Neuron (in vitro differentiated cells): ENCODE results near the gene STAT3.
"Not testable (repeated sequence)": the region's sequence is repeated elsewhere in the genome, so short reads cannot be mapped to it uniquely, and the experiment has no call there.

Source experiments
- H2AFZ ChIP-seq: one replicate; pipeline ENCODE4 v1.6.1; 2013; ENCODE audit warnings: low read depth, mild to moderate bottlenecking, inconsistent platforms, low read length, moderate library complexity
- H3K27me3 ChIP-seq: one replicate; pipeline ENCODE4 v1.6.1; 2013; ENCODE audit warnings: low read length; ENCODE audit not compliant: insufficient read depth
- H3K36me3 ChIP-seq: one replicate; pipeline ENCODE4 v1.6.1; 2013; ENCODE audit warnings: low read length; ENCODE audit not compliant: insufficient read depth
- H3K4me1 ChIP-seq: one replicate; pipeline ENCODE4 v1.6.1; 2013; ENCODE audit warnings: low read length; ENCODE audit not compliant: insufficient read depth
- H3K4me3 ChIP-seq: 2 replicates; pipeline ENCODE4 v1.5.1; 2013; ENCODE audit warnings: mild to moderate bottlenecking, low read length, moderate library complexity
- H3K9me3 ChIP-seq: one replicate; pipeline ENCODE4 v1.6.1; 2013; ENCODE audit warnings: low read length

Gene STAT3

DNA sequence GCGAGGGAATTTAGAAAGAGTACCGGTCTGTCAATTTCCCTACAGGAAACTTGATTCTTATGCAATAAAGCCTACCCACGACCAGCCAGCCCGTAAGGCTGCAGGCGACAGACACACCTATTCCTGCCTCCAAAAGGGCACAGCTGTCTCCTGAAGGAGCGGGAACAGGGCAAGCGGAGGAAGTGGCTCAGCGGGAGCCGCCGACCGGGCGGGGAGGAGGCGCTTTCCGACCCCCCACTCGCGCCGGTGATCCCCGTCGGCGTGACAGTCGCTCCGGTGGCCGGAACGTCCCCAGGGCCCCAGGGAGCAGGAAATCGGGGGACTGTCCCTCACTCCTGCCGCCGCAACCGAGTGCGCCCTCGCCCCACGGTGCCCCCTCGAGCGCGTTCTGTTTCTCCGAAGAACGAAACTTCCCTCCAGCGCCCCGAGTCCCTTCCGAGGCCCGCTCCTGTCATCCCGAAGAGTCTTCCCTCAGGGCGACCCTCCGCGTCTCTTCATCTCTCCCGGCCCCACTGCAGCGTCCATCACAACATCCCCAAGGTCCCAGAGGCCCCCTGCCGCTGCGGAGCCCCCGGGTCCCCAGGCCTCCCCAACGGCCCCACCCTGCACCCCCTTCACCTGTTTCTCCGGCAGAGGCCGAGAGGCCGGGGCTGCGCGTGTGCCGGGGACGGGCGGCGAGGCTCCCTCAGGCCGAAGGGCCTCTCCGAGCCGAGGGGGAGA lies 421 bp downstream of the STAT3 start:
- H3K4me3 ChIP-seq: peak overlapping the region; percentile 97
- no peaks in the 10 kb centered on the region for H3K9me3 ChIP-seq
- H3K27me3 ChIP-seq: no peaks in the 10 kb centered on the region
- H3K36me3 ChIP-seq: peaks cover 7% of the 10 kb centered on the region
- peaks cover 16% of the 10 kb centered on the region for H3K4me1 ChIP-seq
- no peak overlapping the region for H2AFZ ChIP-seq

DNA sequence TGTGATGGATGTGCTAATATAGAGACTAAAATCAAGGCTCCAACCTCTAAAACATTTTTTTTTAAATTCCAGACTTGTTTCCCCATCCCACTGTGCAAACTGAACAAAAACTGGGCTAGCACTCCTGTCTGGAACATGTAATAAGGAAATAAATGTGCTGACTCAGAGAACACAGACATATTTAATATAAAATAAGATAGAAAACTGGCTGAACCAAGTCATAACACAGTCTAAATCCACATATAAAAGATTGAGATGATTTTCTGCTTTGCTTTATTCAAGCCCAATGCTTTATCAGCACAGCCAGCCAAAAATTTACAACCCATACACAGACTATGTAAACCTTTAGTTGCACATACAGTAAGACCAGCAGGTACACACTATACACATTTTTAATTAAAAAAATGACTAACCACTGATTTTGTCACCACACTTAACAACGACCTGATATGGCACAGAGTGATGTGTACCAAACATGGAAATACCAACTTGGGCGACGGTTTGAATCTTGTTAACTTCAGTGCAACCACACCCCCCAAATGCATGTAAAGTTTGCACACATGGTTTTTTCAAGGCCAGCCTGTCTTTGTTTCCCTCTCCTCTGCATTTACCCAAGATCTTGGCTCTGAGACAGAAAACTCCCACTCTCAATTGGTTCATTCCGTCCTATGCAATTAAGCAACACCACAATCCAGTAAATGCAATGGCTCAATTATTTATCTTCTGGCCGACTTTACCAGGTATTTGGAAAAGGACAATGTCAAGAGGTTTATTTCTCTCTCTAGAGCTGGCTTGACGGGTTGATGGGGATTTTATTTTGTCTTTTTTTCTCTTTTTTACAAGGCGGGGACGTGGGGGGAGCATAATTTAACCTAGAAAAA lies 1.2 kb downstream of the STAT3 start:
- Histone ChIP-seq H3K27me3 (no peaks in the 10 kb centered on the region), H3K9me3 (no peaks in the 10 kb centered on the region), H3K4me3 (peak overlapping the region; percentile 97), H3K4me1 (peaks cover 16% of the 10 kb centered on the region), H3K36me3 (peaks cover 7% of the 10 kb centered on the region), H2AFZ (no peak overlapping the region)

DNA sequence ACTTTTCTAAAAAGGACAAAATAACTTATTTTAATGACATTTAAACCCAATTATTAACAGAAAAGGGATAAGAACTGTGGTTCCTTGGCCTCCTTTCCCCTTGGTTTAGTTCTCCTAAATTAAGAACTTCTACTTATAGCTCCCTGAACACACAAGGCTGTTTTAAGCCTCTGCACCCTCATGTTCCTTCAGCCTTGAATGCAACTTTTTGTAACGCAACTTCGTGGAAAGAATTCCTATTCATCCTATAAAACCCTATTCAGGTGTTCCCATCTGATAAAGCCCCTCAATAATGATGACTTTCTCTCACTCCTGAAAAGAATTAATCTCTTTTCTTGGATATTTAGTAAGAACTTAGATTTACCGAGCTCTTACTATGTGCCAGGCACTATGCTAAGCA lies 6.3 kb downstream of the STAT3 start:
- Histone ChIP-seq H3K27me3 (no peaks in the 10 kb centered on the region), H2AFZ (no peak overlapping the region), H3K9me3 (no peaks in the 10 kb centered on the region), H3K4me3 (no peak overlapping the region), H3K4me1 (peaks cover 22% of the 10 kb centered on the region), H3K36me3 (peaks cover 20% of the 10 kb centered on the region)

- Histone ChIP-seq H3K27me3 (no peaks in the 10 kb centered on the region), H3K36me3 (peaks cover 20% of the 10 kb centered on the region), H3K4me1 (peaks cover 16% of the 10 kb centered on the region), H3K9me3 (no peaks in the 10 kb centered on the region), H2AFZ (no peak overlapping the region), H3K4me3 (no peak overlapping the region)
Measured at GRCh38 chr17:42380935-42381334, 7.3 kb downstream of the STAT3 start.

DNA sequence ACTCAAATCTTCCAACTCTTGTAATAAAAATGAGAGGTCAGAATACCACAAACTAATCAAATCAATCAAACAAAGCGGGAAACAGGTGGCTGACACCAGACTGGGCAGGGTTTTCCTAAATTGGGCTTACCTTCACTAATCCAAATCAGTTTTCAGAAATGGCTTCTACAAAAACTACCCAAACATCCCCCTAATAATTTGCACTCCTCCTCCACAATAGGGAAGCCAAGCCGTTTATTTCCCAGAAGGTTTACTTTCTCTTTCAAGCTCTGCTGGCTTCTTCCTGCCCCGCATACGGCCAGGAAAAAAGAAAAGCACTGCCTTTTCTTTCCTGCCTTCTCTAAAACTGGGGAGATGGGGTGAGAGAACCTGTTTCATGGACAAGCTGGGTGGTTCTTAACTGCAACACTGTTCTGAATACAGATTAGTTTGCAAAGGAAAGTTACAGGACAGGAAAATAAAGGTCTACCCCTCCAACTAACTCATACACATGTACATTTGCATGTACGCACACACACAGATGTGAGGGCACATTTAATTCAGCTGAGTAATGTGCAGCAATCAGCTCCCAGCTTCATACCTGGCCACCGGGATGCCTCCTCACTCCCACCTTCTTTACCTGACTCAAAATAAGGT lies 9.2 kb downstream of the STAT3 start:
- H2AFZ ChIP-seq: no peak overlapping the region
- H3K36me3 ChIP-seq: peaks cover 25% of the 10 kb centered on the region
- H3K4me3 ChIP-seq: no peak overlapping the region

GRCh38 chr17:42378359-42378958 lies 9.8 kb downstream of the STAT3 start:
- H3K27me3 ChIP-seq: no peaks in the 10 kb centered on the region
- no peaks in the 10 kb centered on the region for H3K9me3 ChIP-seq
- peaks cover 21% of the 10 kb centered on the region for H3K36me3 ChIP-seq
- H3K4me3 ChIP-seq: no peak overlapping the region
- peaks cover 16% of the 10 kb centered on the region for H3K4me1 ChIP-seq
- H2AFZ ChIP-seq: no peak overlapping the region

More for the DNA sequence above, 9.2 kb downstream of the STAT3 start:
- Histone ChIP-seq H3K9me3 (no peaks in the 10 kb centered on the region), H3K4me1 (peaks cover 16% of the 10 kb centered on the region), H3K27me3 (no peaks in the 10 kb centered on the region)

- Histone ChIP-seq H3K36me3 (peaks cover 31% of the 10 kb centered on the region), H3K9me3 (peaks cover 8% of the 10 kb centered on the region), H3K4me3 (no peak overlapping the region), H3K4me1 (peaks cover 6% of the 10 kb centered on the region), H2AFZ (no peak overlapping the region), H3K27me3 (no peaks in the 10 kb centered on the region)
Measured at GRCh38 chr17:42373896-42374295, 14.3 kb downstream of the STAT3 start.

GRCh38 chr17:42372142-42372541 lies 16.1 kb downstream of the STAT3 start:
- Histone ChIP-seq H3K27me3 (no peaks in the 10 kb centered on the region), H2AFZ (no peak overlapping the region), H3K4me1 (peaks cover 11% of the 10 kb centered on the region), H3K4me3 (no peak overlapping the region), H3K36me3 (peaks cover 27% of the 10 kb centered on the region), H3K9me3 (peaks cover 8% of the 10 kb centered on the region)

GRCh38 chr17:42368797-42369561 lies 19.3 kb downstream of the STAT3 start:
- H3K4me3 ChIP-seq, H3K27me3 ChIP-seq, H3K9me3 ChIP-seq, H2AFZ ChIP-seq: not testable (repeated sequence)
- Histone ChIP-seq H3K36me3 (peaks cover 32% of the 10 kb centered on the region), H3K4me1 (peaks cover 13% of the 10 kb centered on the region)

GRCh38 chr17:42368310-42368709 lies 19.9 kb downstream of the STAT3 start:
- not testable (repeated sequence) for H3K9me3 ChIP-seq, H2AFZ ChIP-seq, H3K27me3 ChIP-seq, H3K4me3 ChIP-seq
- Histone ChIP-seq H3K36me3 (peaks cover 32% of the 10 kb centered on the region), H3K4me1 (peaks cover 13% of the 10 kb centered on the region)

- not testable (repeated sequence) for H3K4me3 ChIP-seq, H3K27me3 ChIP-seq, H3K9me3 ChIP-seq, H2AFZ ChIP-seq
- peaks cover 16% of the 10 kb centered on the region for H3K36me3 ChIP-seq
- H3K4me1 ChIP-seq: peaks cover 32% of the 10 kb centered on the region
Measured at GRCh38 chr17:42366176-42367023, 21.8 kb downstream of the STAT3 start.

DNA sequence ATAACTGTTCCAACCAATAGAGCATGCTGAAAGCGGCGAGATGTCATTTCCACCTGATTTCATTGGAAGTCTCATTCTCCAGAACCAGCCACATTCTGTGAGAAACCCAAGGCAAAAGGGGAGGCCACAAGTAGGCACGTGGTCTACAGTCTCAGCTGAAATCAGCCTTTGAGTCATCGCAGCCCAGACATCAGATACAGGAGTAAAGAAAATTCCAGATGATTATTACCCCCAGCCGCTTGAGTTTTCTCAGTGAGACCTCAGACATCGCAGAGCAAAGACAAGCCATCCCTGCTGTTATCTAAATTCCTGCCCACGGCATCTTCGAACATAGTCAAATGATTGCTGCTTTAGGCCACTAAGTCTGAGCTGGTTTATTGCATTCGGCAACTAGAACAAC lies 23.1 kb downstream of the STAT3 start:
- Histone ChIP-seq H2AFZ (no peak overlapping the region), H3K4me1 (peaks cover 33% of the 10 kb centered on the region), H3K9me3 (peaks cover 1% of the 10 kb centered on the region), H3K27me3 (no peaks in the 10 kb centered on the region), H3K4me3 (no peak overlapping the region), H3K36me3 (peaks cover 13% of the 10 kb centered on the region)
